Skeletal muscle satellite cell (primary cell): Measurements from ENCODE around the gene ALPK3.

Experiments
- H3K27me3 ChIP-seq: 2 replicates; pipeline ENCODE4 v1.7.0; 2013; ENCODE audit warnings: low read length; ENCODE audit not compliant: control insufficient read depth, insufficient read depth
- H3K36me3 ChIP-seq: 2 replicates; pipeline ENCODE4 v1.7.0; 2013; ENCODE audit warnings: mild to moderate bottlenecking, control low read depth, low read length; ENCODE audit not compliant: insufficient read depth
- H3K4me1 ChIP-seq: 2 replicates; pipeline ENCODE4 v1.7.0; 2013; ENCODE audit warnings: low read length; ENCODE audit not compliant: control insufficient read depth, insufficient read depth
- H3K4me2 ChIP-seq: 2 replicates; pipeline ENCODE4 v1.7.0; 2013; ENCODE audit warnings: mild to moderate bottlenecking, low read length
- H3K4me3 ChIP-seq: 2 replicates; pipeline ENCODE4 v1.7.0; 2013; ENCODE audit warnings: low read length
- H3K9ac ChIP-seq: 2 replicates; pipeline ENCODE4 v1.7.0; 2013; ENCODE audit warnings: mild to moderate bottlenecking, low read depth, low read length, moderate library complexity
- H3K9me3 ChIP-seq: replicated peaks from 2 replicates; pipeline ENCODE4 v1.7.0; 2013; ENCODE audit warnings: mild to moderate bottlenecking, control low read depth, low read length

ALPK3 gene

GRCh38 chr15:84827246-84827645 lies 10.1 kb downstream of the ALPK3 start:
- H3K9ac ChIP-seq: no peak overlapping the region
- H3K27me3 ChIP-seq: no peaks in the 10 kb centered on the region
- no peaks in the 10 kb centered on the region for H3K36me3 ChIP-seq
- H3K4me3 ChIP-seq: no peak overlapping the region
- no peak overlapping the region for H3K4me2 ChIP-seq
- H3K9me3 ChIP-seq: no peaks in the 10 kb centered on the region
- peaks cover 5% of the 10 kb centered on the region for H3K4me1 ChIP-seq

GRCh38 chr15:84828086-84828908 lies 11.1 kb downstream of the ALPK3 start:
- no peaks in the 10 kb centered on the region for H3K36me3 ChIP-seq
- H3K9ac ChIP-seq: no peak overlapping the region
- no peak overlapping the region for H3K4me2 ChIP-seq
- H3K4me1 ChIP-seq: peaks cover 5% of the 10 kb centered on the region
- no peaks in the 10 kb centered on the region for H3K27me3 ChIP-seq
- H3K4me3 ChIP-seq: no peak overlapping the region
- no peaks in the 10 kb centered on the region for H3K9me3 ChIP-seq

- peaks cover 5% of the 10 kb centered on the region for H3K4me1 ChIP-seq
- no peaks in the 10 kb centered on the region for H3K27me3 ChIP-seq
- no peaks in the 10 kb centered on the region for H3K36me3 ChIP-seq
These were observed 12.3 kb downstream of the ALPK3 start for GRCh38 chr15:84829428-84829827.

GRCh38 chr15:84830036-84830435 lies 12.9 kb downstream of the ALPK3 start:
- Histone ChIP-seq H3K4me2 (no peak overlapping the region), H3K9me3 (no peaks in the 10 kb centered on the region), H3K4me1 (peaks cover 5% of the 10 kb centered on the region), H3K4me3 (no peak overlapping the region), H3K27me3 (no peaks in the 10 kb centered on the region), H3K9ac (no peak overlapping the region), H3K36me3 (no peaks in the 10 kb centered on the region)

More at GRCh38 chr15:84829428-84829827, 12.3 kb downstream of the ALPK3 start:
- H3K4me3 ChIP-seq: no peak overlapping the region
- H3K4me2 ChIP-seq: no peak overlapping the region
- no peaks in the 10 kb centered on the region for H3K9me3 ChIP-seq
- no peak overlapping the region for H3K9ac ChIP-seq

GRCh38 chr15:84831028-84831427 lies 13.9 kb downstream of the ALPK3 start:
- H3K27me3 ChIP-seq: no peaks in the 10 kb centered on the region
- H3K4me3 ChIP-seq: no peak overlapping the region
- peaks cover 5% of the 10 kb centered on the region for H3K4me1 ChIP-seq
- no peak overlapping the region for H3K4me2 ChIP-seq
- no peaks in the 10 kb centered on the region for H3K9me3 ChIP-seq
- no peak overlapping the region for H3K9ac ChIP-seq
- H3K36me3 ChIP-seq: no peaks in the 10 kb centered on the region

- H3K4me3 ChIP-seq: no peak overlapping the region
- H3K9me3 ChIP-seq: no peaks in the 10 kb centered on the region
- H3K27me3 ChIP-seq: no peaks in the 10 kb centered on the region
- H3K9ac ChIP-seq: no peak overlapping the region
- no peaks in the 10 kb centered on the region for H3K36me3 ChIP-seq
- H3K4me1 ChIP-seq: no peaks in the 10 kb centered on the region
- H3K4me2 ChIP-seq: no peak overlapping the region
These were observed 14.5 kb downstream of the ALPK3 start for GRCh38 chr15:84831613-84832012.

- H3K9me3 ChIP-seq: no peaks in the 10 kb centered on the region
- H3K4me1 ChIP-seq: no peaks in the 10 kb centered on the region
- no peaks in the 10 kb centered on the region for H3K36me3 ChIP-seq
- no peak overlapping the region for H3K4me3 ChIP-seq
- H3K27me3 ChIP-seq: no peaks in the 10 kb centered on the region
- no peak overlapping the region for H3K9ac ChIP-seq
- no peak overlapping the region for H3K4me2 ChIP-seq
These were observed 15.4 kb downstream of the ALPK3 start for GRCh38 chr15:84832448-84833040.

- H3K9ac ChIP-seq: no peak overlapping the region
- H3K4me2 ChIP-seq: no peak overlapping the region
- H3K9me3 ChIP-seq: no peaks in the 10 kb centered on the region
- no peak overlapping the region for H3K4me3 ChIP-seq
- no peaks in the 10 kb centered on the region for H3K36me3 ChIP-seq
- H3K27me3 ChIP-seq: no peaks in the 10 kb centered on the region
- no peaks in the 10 kb centered on the region for H3K4me1 ChIP-seq
These were observed 16.5 kb downstream of the ALPK3 start for GRCh38 chr15:84833447-84834228.

GRCh38 chr15:84834229-84834955 lies 17.2 kb downstream of the ALPK3 start:
- Histone ChIP-seq H3K4me2 (no peak overlapping the region), H3K36me3 (no peaks in the 10 kb centered on the region), H3K27me3 (no peaks in the 10 kb centered on the region), H3K4me3 (no peak overlapping the region), H3K4me1 (no peaks in the 10 kb centered on the region), H3K9ac (no peak overlapping the region), H3K9me3 (no peaks in the 10 kb centered on the region)

- H3K9ac ChIP-seq: no peak overlapping the region
- H3K4me2 ChIP-seq: no peak overlapping the region
- H3K4me1 ChIP-seq: peaks cover 2% of the 10 kb centered on the region
- H3K9me3 ChIP-seq: no peaks in the 10 kb centered on the region
- H3K36me3 ChIP-seq: no peaks in the 10 kb centered on the region
- no peaks in the 10 kb centered on the region for H3K27me3 ChIP-seq
- H3K4me3 ChIP-seq: no peak overlapping the region
These were observed 17.8 kb downstream of the ALPK3 start for GRCh38 chr15:84834969-84835368.
